Trophoblast cell (in vitro differentiated cells and primary cell): ENCODE measurements around the gene DPP8.

Experiments used
- DNase-seq, 2 donors: peaks; one replicate each; pipeline ENCODE4 v3.0.0-alpha.2; 2016
- H2AFZ ChIP-seq: 2 replicates; pipeline ENCODE4 v1.6.1; 2013; ENCODE audit warnings: low read length, moderate library complexity, mild to moderate bottlenecking; ENCODE audit not compliant: insufficient read depth, poor library complexity
- H2AK5ac ChIP-seq: 2 replicates; pipeline ENCODE4 v1.6.1; 2013; ENCODE audit warnings: mild to moderate bottlenecking, low read length
- H2BK120ac ChIP-seq: 2 replicates; pipeline ENCODE4 v1.6.1; 2013; ENCODE audit warnings: low read length, mild to moderate bottlenecking, moderate library complexity; ENCODE audit not compliant: insufficient read depth, poor library complexity
- H2BK12ac ChIP-seq: 2 replicates; pipeline ENCODE4 v1.6.1; 2013; ENCODE audit warnings: mild to moderate bottlenecking, low read length, moderate library complexity
- H2BK5ac ChIP-seq: 2 replicates; pipeline ENCODE4 v1.6.1; 2013; ENCODE audit warnings: low read length, low read depth, moderate library complexity, mild to moderate bottlenecking; ENCODE audit not compliant: poor library complexity
- H3K14ac ChIP-seq: 2 replicates; pipeline ENCODE4 v1.6.1; 2013; ENCODE audit warnings: mild to moderate bottlenecking, low read length
- H3K18ac ChIP-seq: 2 replicates; pipeline ENCODE4 v1.6.1; 2013; ENCODE audit warnings: mild to moderate bottlenecking, low read length
- H3K23ac ChIP-seq: 2 replicates; pipeline ENCODE4 v1.6.1; 2013; ENCODE audit warnings: low read length
- H3K27ac ChIP-seq: 2 replicates; pipeline ENCODE4 v1.5.1; 2013; ENCODE audit warnings: low read depth, mild to moderate bottlenecking, inconsistent platforms, low read length, moderate library complexity
- H3K27me3 ChIP-seq: 2 replicates; pipeline ENCODE4 v1.6.1; 2013; ENCODE audit warnings: inconsistent platforms, mild to moderate bottlenecking, low read length, moderate library complexity; ENCODE audit not compliant: insufficient read depth
- H3K36me3 ChIP-seq, 2 experiments: 1 replicate in 1 of 2; 2 replicates in 1 of 2; pipeline ENCODE4 v1.6.1; 2013; ENCODE audit warnings: low read length in 2 of 2, mild to moderate bottlenecking in 2 of 2, moderate library complexity in 1 of 2; ENCODE audit not compliant: insufficient read depth in 2 of 2, control insufficient read depth in 1 of 2
- H3K4ac ChIP-seq: 2 replicates; pipeline ENCODE4 v1.6.1; 2013; ENCODE audit warnings: low read depth, mild to moderate bottlenecking, low read length, moderate library complexity
- H3K4me1 ChIP-seq, 2 experiments: 1 replicate in 1 of 2; 2 replicates in 1 of 2; pipeline ENCODE4 v1.6.1; 2013; ENCODE audit warnings: low read length in 2 of 2, mild to moderate bottlenecking in 2 of 2, moderate library complexity in 1 of 2; ENCODE audit not compliant: insufficient read depth in 2 of 2, control insufficient read depth in 1 of 2
- H3K4me2 ChIP-seq: 2 replicates; pipeline ENCODE4 v1.6.1; 2013; ENCODE audit warnings: inconsistent platforms, mild to moderate bottlenecking, low read length, moderate library complexity
- H3K4me3 ChIP-seq: 2 replicates; pipeline ENCODE4 v1.5.1; 2013; ENCODE audit warnings: mild to moderate bottlenecking, low read depth, low read length, inconsistent platforms
- H3K79me1 ChIP-seq: one replicate; pipeline ENCODE4 v1.6.1; 2013; ENCODE audit warnings: low read length
- H3K79me2 ChIP-seq: 2 replicates; pipeline ENCODE4 v1.6.1; 2013; ENCODE audit warnings: low read length, mild to moderate bottlenecking; ENCODE audit not compliant: control insufficient read depth, insufficient read depth, poor library complexity
- H3K9ac ChIP-seq: 2 replicates; pipeline ENCODE4 v1.6.1; 2013; ENCODE audit warnings: mild to moderate bottlenecking, low read length
- H3K9me3 ChIP-seq: 2 replicates; pipeline ENCODE4 v1.6.1; 2013; ENCODE audit warnings: low read depth, mild to moderate bottlenecking, control low read depth, inconsistent platforms, low read length; ENCODE audit not compliant: insufficient read depth
- H4K12ac ChIP-seq: 2 replicates; pipeline ENCODE4 v1.6.1; 2013; ENCODE audit warnings: low read depth, mild to moderate bottlenecking, low read length, moderate library complexity
- H4K8ac ChIP-seq: 2 replicates; pipeline ENCODE4 v1.6.1; 2013; ENCODE audit warnings: low read depth, mild to moderate bottlenecking, low read length, moderate library complexity
- H4K91ac ChIP-seq: one replicate; pipeline ENCODE4 v1.6.1; 2013; ENCODE audit warnings: low read depth, mild to moderate bottlenecking, low read length, moderate library complexity
- WGBS: extraction: QIAGEN DNeasy Blood & Tissue Kit; methylation state at CpG from one replicate; pipeline ENCODE4 v1.1.7; 2013; ENCODE audit warnings: missing lambda C conversion rate; ENCODE audit not compliant: insufficient read length, insufficient coverage; ENCODE audit errors: extremely low coverage; 5-methylcytosine and 5-hydroxymethylcytosine counted together

Gene DPP8

GRCh38 chr15:65405791-65406423 is 111.6 kb downstream of the DPP8 start:
- Histone ChIP-seq H2AK5ac (no peak overlapping the region), H3K27ac (no peak overlapping the region), H3K4me1 (peaks cover 3% of the 10 kb centered on the region in 2 experiments), H3K9ac (no peak overlapping the region), H3K4me3 (no peak overlapping the region), H3K18ac (no peak overlapping the region), H3K4me2 (no peak overlapping the region), H2AFZ (no peak overlapping the region), H3K4ac (no peak overlapping the region), H3K36me3 (no peaks in the 10 kb centered on the region), H3K14ac (no peak overlapping the region), H3K27me3 (no peaks in the 10 kb centered on the region), H4K91ac (no peak overlapping the region), H3K79me1 (no peaks in the 10 kb centered on the region), H2BK120ac (no peak overlapping the region), H4K8ac (no peak overlapping the region), H3K9me3 (peaks cover 1% of the 10 kb centered on the region), H3K79me2 (no peaks in the 10 kb centered on the region), H3K23ac (no peak overlapping the region), H2BK5ac (no peak overlapping the region), H4K12ac (no peak overlapping the region), H2BK12ac (no peak overlapping the region)
- DNase-seq: no peak
- WGBS: 100% methylated on average over 2 of the region's 7 CpGs

- Histone ChIP-seq H3K4me1 (peaks cover 4 to 5% of the 10 kb centered on the region in 2 experiments), H2BK5ac (no peak overlapping the region), H4K8ac (no peak overlapping the region), H3K27ac (no peak overlapping the region), H3K18ac (no peak overlapping the region), H3K14ac (no peak overlapping the region), H3K23ac (no peak overlapping the region), H3K4me2 (no peak overlapping the region), H2BK120ac (no peak overlapping the region), H3K79me2 (no peaks in the 10 kb centered on the region), H3K9me3 (peaks cover 1% of the 10 kb centered on the region), H3K79me1 (no peaks in the 10 kb centered on the region), H4K91ac (no peak overlapping the region), H3K9ac (no peak overlapping the region), H2BK12ac (no peak overlapping the region), H2AFZ (no peak overlapping the region), H3K4me3 (no peak overlapping the region), H3K36me3 (no peaks in the 10 kb centered on the region), H2AK5ac (no peak overlapping the region), H3K4ac (no peak overlapping the region), H4K12ac (no peak overlapping the region), H3K27me3 (no peaks in the 10 kb centered on the region)
- no peak for DNase-seq
- no CpG with 5 or more reads among the region's 6 CpGs for WGBS
Observed at GRCh38 chr15:65404186-65404872, 113.2 kb downstream of the DPP8 start.

- Histone ChIP-seq H2BK5ac (no peak overlapping the region), H3K4me2 (no peak overlapping the region), H2BK120ac (no peak overlapping the region), H3K14ac (no peak overlapping the region), H3K36me3 (no peaks in the 10 kb centered on the region), H3K4me1 (peaks cover 4 to 5% of the 10 kb centered on the region in 2 experiments), H3K4me3 (no peak overlapping the region), H3K9ac (no peak overlapping the region), H2AK5ac (no peak overlapping the region), H2BK12ac (no peak overlapping the region), H3K4ac (no peak overlapping the region), H4K8ac (no peak overlapping the region), H3K18ac (no peak overlapping the region), H3K23ac (no peak overlapping the region), H3K9me3 (peaks cover 1% of the 10 kb centered on the region), H2AFZ (no peak overlapping the region), H4K12ac (no peak overlapping the region), H3K79me1 (no peaks in the 10 kb centered on the region), H3K27me3 (no peaks in the 10 kb centered on the region), H3K27ac (no peak overlapping the region), H4K91ac (no peak overlapping the region), H3K79me2 (no peaks in the 10 kb centered on the region)
- no peak for DNase-seq
- WGBS: no CpG with 5 or more reads among the region's 4 CpGs
Observed at GRCh38 chr15:65402961-65403360, 114.5 kb downstream of the DPP8 start.

- Histone ChIP-seq H3K18ac (no peak overlapping the region), H2AFZ (no peak overlapping the region), H3K23ac (no peak overlapping the region), H3K4ac (no peak overlapping the region), H3K4me3 (no peak overlapping the region), H4K91ac (no peak overlapping the region), H3K9ac (no peak overlapping the region), H2BK5ac (no peak overlapping the region), H3K36me3 (no peaks in the 10 kb centered on the region), H3K79me2 (no peaks in the 10 kb centered on the region), H4K12ac (no peak overlapping the region), H3K9me3 (peaks cover 1% of the 10 kb centered on the region), H2AK5ac (no peak overlapping the region), H3K27ac (no peak overlapping the region), H2BK120ac (no peak overlapping the region), H3K14ac (no peak overlapping the region), H3K27me3 (peaks cover 7% of the 10 kb centered on the region), H3K4me1 (peaks cover 4 to 5% of the 10 kb centered on the region in 2 experiments), H2BK12ac (no peak overlapping the region), H3K4me2 (no peak overlapping the region), H3K79me1 (no peaks in the 10 kb centered on the region), H4K8ac (no peak overlapping the region)
- no CpG with 5 or more reads among the region's 8 CpGs for WGBS
- DNase-seq: no peak
Observed at GRCh38 chr15:65401611-65402240, 115.8 kb downstream of the DPP8 start.
